RWPE2 (cell line): Measurements from ENCODE around the gene GPC1.

Experiments used
- ATAC-seq: fragments of 200-7000 bp; cut with Tn5 transposase; 3 replicates; pipeline ENCODE4 v1.9.1; 2021; ENCODE audit warnings: low read depth
- DNase-seq: peaks from one replicate; pipeline ENCODE4 v3.0.0-alpha.2; 2020; ENCODE audit warnings: low spot score
- H3K27ac ChIP-seq: fragments of 450-650 bp; 2 replicates; pipeline ENCODE4 v1.5.1; 2017; ENCODE audit warnings: mild to moderate bottlenecking; ENCODE audit not compliant: poor library complexity, severe bottlenecking
- H3K27me3 ChIP-seq: fragments of 250-450 bp; sonication (Bioruptor Pico); 2 replicates; pipeline ENCODE4 v1.5.1; 2021; ENCODE audit warnings: mild to moderate bottlenecking, moderate library complexity; ENCODE audit not compliant: insufficient read depth, poor library complexity, severe bottlenecking
- H3K36me3 ChIP-seq: fragments of 250-450 bp; sonication (Bioruptor Pico); 2 replicates; pipeline ENCODE4 v1.5.1; 2020; ENCODE audit warnings: low read depth, mild to moderate bottlenecking, moderate library complexity
- H3K4me1 ChIP-seq: fragments of 250-450 bp; sonication (Bioruptor Pico); 2 replicates; pipeline ENCODE4 v1.5.1; 2021; ENCODE audit warnings: mild to moderate bottlenecking, moderate library complexity; ENCODE audit not compliant: insufficient read depth, poor library complexity, severe bottlenecking
- H3K4me3 ChIP-seq: fragments of 250-450 bp; sonication (Bioruptor Pico); 2 replicates; pipeline ENCODE4 v1.5.1; 2021; ENCODE audit warnings: mild to moderate bottlenecking, moderate library complexity; ENCODE audit not compliant: severe bottlenecking
- H3K9me3 ChIP-seq: fragments of 250-450 bp; sonication (Bioruptor Pico); 2 replicates; pipeline ENCODE4 v1.5.1; 2021; ENCODE audit warnings: mild to moderate bottlenecking, moderate library complexity; ENCODE audit not compliant: severe bottlenecking
- CTCF ChIP-seq: fragments of 450-650 bp; IDR thresholded peaks from one replicate; pipeline ENCODE4 v1.5.1; 2017; ENCODE audit warnings: mild to moderate bottlenecking, moderate library complexity; ENCODE audit not compliant: poor library complexity, severe bottlenecking

Gene GPC1

GRCh38 chr2:240506406-240507059, 71.1 kb downstream of the GPC1 start:
- no peak; the same call in 2 of the 3 replicates for ATAC-seq
- no peaks in the 10 kb centered on the region for H3K4me1 ChIP-seq

DNA sequence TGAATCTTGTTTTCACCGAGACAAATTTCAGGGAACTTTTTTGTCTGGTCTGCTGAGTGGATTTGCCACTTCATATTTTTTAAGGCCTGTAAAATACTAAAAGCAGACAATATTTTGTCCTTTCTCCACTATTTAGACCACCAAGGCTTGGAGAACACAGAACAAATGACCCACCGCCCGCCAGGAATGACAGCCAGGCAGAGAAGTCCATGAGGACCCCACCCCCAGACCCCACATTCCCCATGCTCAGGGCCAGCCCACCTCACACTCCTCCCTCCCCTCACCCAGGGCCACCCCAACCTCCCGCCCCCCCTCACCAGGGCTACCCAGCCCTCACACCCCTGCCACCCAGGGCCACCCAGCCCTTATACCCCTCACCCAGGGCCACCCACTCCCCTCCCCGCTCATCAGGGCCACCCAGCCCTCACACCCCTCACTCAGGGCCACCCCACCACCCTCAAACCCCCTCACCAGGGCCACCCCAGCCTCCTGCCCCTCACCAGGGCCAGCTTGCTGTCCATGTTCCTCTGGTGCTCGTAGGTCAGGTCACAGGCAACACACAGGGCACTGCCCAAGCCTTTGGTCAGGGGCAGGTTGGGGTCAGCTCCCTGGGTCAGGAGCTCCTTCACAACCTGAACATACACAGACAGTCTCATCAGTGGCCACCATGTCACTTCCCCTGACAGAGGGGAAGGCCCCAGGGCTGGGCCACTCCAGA, 71.8 kb downstream of the GPC1 start:
- Histone ChIP-seq H3K27ac (no peak overlapping the region), H3K9me3 (no peaks in the 10 kb centered on the region), H3K4me3 (no peak overlapping the region), H3K27me3 (no peaks in the 10 kb centered on the region), H3K4me1 (no peaks in the 10 kb centered on the region), H3K36me3 (no peaks in the 10 kb centered on the region)
- no peak for ATAC-seq
- no peak for TF ChIP-seq CTCF
- no peak for DNase-seq

More at GRCh38 chr2:240506406-240507059, 71.1 kb downstream of the GPC1 start:
- H3K4me3 ChIP-seq: no peak overlapping the region
- no peaks in the 10 kb centered on the region for H3K27me3 ChIP-seq
- no peak for TF ChIP-seq CTCF
- H3K36me3 ChIP-seq: no peaks in the 10 kb centered on the region
- no peak for DNase-seq
- H3K9me3 ChIP-seq: no peaks in the 10 kb centered on the region
- H3K27ac ChIP-seq: no peak overlapping the region

DNA sequence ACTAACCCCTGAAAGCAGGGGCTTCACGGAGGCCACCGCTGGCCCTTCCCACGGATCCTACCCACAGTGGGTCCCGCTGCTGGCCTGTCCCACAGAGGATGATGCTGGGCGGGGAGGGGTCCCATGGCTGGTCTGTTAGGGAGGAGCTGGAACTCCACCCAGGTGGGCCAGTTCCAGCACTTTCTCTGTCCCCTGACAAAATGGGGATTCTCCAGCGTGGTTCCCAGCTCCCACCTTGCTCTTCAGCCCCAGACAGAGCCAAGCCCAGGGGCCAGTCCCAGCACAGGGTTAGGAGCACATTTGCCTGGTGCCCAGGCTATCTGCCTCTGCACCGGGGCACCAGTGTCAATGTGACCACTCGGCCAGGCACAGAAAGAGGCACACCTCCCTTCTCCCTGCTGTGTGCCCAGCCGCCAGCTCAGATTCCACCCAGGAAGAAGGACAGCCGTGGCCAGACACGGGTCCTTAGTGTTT, 72.4 kb downstream of the GPC1 start:
- Histone ChIP-seq H3K27ac (no peak overlapping the region), H3K36me3 (no peaks in the 10 kb centered on the region), H3K9me3 (no peaks in the 10 kb centered on the region), H3K4me3 (no peak overlapping the region), H3K4me1 (no peaks in the 10 kb centered on the region), H3K27me3 (no peaks in the 10 kb centered on the region)
- ATAC-seq: no peak
- DNase-seq: no peak
- TF ChIP-seq CTCF: no peak

GRCh38 chr2:240508832-240509545, 73.5 kb downstream of the GPC1 start:
- Histone ChIP-seq H3K27ac (no peak overlapping the region), H3K9me3 (no peaks in the 10 kb centered on the region), H3K4me1 (no peaks in the 10 kb centered on the region), H3K27me3 (no peaks in the 10 kb centered on the region), H3K4me3 (no peak overlapping the region), H3K36me3 (no peaks in the 10 kb centered on the region)
- ATAC-seq (no peak), DNase-seq (no peak)
- TF ChIP-seq CTCF: no peak
